ENCODE data around the gene CDCP2.
A peak's percentile ranks its signal among the peaks of the same experiment; 100 is the strongest.

Gene CDCP2

GRCh38 chr1:54152696-54153095 lies at the start of gene CDCP2:
CDCP2 (minus strand) TSS chr1:54153000; CDS start chr1:54152922, 78 bp downstream.
- DNase-seq (ENCODE audit: low read depth) = no peak

DNA sequence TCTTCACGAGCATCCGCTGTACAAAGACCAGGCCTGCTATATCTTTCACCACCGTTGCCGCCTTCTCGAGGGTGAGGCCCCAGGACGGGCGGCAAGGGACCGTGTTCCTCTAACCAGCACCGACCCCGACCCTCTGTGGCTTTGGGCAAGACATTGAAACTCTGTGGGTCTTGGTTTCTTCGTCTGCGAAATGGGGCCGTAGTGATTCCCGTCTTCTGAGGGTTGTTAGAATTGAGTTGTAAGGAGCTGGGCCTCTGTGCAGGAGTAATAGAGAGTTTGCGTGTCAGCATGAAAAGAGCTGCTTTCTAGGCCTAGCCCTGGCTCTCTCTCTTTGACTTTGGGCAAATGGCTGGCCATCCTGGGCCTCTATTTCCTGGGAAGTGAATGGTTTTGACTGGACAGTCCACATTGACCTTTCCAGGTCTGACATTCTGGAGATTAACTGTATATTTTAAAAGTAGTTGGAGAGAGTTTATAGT lies 47.8 kb upstream of the CDCP2 start:
- DNase-seq (ENCODE audit: low read depth) = no peak

DNA sequence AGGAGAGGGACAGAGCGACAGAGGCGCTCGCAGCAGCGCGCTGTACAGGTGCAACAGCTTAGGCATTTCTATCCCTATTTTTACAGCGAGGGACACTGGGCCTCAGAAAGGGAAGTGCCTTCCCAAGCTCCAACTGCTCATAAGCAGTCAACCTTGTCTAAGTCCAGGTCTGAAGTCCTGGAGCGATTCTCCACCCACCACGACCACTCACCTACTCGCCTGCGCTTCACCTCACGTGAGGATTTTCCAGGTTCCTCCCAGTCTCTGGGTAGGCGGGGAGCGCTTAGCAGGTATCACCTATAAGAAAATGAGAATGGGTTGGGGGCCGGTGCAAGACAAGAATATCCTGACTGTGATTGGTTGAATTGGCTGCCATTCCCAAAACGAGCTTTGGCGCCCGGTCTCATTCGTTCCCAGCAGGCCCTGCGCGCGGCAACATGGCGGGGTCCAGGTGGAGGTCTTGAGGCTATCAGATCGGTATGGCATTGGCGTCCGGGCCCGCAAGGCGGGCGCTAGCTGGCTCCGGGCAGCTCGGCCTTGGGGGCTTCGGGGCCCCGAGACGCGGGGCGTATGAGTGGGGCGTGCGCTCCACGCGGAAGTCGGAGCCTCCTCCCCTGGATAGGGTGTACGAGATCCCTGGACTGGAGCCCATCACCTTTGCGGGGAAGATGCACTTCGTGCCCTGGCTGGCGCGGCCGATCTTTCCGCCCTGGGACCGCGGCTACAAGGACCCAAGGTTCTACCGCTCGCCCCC lies 47.1 kb upstream of the CDCP2 start, which contains the start of the genes CYB5RL and MRPL37:
CYB5RL (minus strand) TSS at position 266 of the 754 bp plus-strand sequence. CDS start 4,414 bp downstream, outside the sequence.
MRPL37 (plus strand) TSS at position 403 of the 754 bp plus-strand sequence; CDS start at position 480, 77 bp downstream.
- DNase-seq (ENCODE audit: low read depth) = peak; percentile 84

DNA sequence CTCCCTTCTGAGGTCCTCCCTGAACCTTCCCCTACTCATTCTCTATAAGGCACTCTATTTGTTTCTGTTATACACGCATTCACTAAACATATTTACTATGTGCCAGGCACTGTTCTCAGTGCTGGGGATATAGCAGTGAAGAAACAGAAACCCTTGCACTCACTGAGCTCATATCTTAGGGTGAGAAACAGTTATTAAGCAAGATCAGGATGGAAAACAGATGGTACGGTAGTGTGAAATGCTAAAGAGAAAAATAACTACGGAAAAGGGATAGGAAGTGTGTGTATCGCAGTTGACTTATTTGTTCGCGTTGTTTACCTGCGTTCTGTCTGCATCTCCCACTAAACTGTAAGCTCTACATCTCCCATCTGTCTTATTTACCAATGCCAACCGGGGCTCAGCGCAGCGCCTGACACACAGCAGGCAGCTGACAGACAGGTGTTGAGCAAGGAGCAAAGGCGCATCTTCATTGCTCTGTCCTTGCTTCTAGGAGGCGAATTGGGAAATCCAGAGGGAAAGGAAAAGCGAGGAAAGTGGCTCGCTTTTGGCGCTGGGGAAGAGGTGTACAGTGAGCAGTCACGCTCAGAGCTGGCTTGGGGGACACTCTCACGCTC lies 46.5 kb upstream of the CDCP2 start:
- DNase-seq (ENCODE audit: low read depth) = no peak

DNA sequence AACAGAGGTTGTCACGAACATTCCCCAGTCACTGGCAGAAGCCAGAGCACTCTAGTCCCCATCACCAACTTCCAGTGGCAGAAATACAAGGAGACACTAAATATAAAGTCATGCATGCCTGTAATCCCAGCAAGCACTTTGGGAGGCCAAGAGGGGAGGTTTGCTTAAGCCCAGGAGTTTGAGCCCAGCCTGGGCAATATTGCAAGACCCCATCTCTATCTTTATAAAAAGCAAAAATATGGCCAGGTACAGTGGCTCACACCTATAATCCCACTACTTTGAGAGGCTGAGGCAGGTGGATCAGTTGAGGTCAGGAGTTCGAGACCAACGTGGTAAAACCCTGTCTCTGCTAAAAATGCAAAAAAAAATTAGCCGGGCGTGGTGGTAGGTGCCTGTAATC lies 40.7 kb upstream of the CDCP2 start:
- no peak for DNase-seq (ENCODE audit: low read depth)

GRCh38 chr1:54191525-54191924 lies 38.7 kb upstream of the CDCP2 start:
- no peak for DNase-seq (ENCODE audit: low read depth)

- DNase-seq (ENCODE audit: low read depth) = no peak
These were observed 37.7 kb upstream of the CDCP2 start for GRCh38 chr1:54190526-54190925.

GRCh38 chr1:54188291-54188690 lies 35.5 kb upstream of the CDCP2 start:
- no peak for DNase-seq (ENCODE audit: low read depth)

GRCh38 chr1:54186056-54186455 lies 33.3 kb upstream of the CDCP2 start:
- no peak for DNase-seq (ENCODE audit: low read depth)

- DNase-seq (ENCODE audit: low read depth) = no peak
These were observed 28.0 kb upstream of the CDCP2 start for GRCh38 chr1:54180701-54181360.

GRCh38 chr1:54178296-54179070 lies 25.7 kb upstream of the CDCP2 start:
- no peak for DNase-seq (ENCODE audit: low read depth)

DNA sequence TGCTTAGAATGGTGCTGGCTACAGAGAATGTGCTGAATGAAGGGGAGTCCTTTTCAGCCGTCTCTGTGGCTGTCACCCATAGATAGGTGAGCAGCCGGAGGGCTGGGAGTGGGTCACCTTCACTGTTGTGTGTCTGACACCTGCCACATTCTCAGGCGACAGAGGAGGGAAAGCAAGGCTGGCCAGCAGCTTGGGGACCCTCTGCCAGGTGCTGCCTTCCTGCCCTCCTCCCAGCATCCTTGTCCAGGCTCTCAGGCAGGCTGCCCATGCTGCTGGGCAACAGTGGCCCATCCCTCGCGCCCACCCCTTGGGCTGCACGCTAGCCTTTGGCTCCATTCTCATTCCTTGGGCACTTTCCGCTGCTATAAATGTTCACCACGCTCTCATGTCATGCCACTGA lies 24.9 kb upstream of the CDCP2 start:
- no peak for DNase-seq (ENCODE audit: low read depth)

GRCh38 chr1:54176621-54177327 lies 24.0 kb upstream of the CDCP2 start:
- no peak for DNase-seq (ENCODE audit: low read depth)

DNA sequence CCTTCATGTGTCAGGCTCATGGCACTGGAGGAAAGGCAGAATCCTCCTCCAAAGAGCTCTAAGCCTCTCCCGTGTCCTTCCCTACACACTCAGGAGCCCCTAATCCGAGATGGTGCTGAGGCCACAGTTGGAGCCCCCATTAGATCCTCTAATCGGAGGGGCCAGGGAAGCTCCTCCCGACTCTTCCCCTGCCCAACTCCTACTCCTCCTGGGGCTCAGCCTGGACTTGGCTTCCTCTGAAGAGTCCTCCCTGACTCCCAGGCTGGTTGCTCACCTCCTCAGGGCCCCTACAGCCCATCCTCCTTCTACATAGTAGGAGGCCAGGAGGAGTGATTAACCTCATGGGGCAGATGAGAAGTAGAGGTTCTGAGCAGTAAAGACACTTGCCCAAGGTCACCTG lies 21.3 kb upstream of the CDCP2 start:
- DNase-seq (ENCODE audit: low read depth) = no peak

DNA sequence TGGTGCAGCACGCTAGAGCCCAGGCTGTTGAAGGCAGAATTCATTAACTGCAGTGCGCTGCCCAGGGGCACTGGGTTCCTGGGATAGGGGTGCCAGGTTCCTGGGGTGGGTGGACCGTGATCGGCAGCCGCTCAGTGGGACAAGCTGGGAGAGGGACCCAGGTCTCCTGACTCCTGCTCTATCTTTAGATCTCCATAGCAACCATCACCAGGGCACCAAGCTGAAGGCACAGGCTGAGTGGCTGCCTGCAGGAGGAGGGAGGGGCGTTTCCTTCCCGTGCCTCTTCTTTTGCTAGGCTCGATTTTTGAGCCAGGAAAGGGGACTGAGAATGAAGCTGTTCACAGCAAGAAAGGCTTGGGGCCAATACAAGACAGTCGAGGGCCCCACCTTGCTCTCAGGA lies 20.9 kb upstream of the CDCP2 start:
- DNase-seq (ENCODE audit: low read depth) = no peak

DNA sequence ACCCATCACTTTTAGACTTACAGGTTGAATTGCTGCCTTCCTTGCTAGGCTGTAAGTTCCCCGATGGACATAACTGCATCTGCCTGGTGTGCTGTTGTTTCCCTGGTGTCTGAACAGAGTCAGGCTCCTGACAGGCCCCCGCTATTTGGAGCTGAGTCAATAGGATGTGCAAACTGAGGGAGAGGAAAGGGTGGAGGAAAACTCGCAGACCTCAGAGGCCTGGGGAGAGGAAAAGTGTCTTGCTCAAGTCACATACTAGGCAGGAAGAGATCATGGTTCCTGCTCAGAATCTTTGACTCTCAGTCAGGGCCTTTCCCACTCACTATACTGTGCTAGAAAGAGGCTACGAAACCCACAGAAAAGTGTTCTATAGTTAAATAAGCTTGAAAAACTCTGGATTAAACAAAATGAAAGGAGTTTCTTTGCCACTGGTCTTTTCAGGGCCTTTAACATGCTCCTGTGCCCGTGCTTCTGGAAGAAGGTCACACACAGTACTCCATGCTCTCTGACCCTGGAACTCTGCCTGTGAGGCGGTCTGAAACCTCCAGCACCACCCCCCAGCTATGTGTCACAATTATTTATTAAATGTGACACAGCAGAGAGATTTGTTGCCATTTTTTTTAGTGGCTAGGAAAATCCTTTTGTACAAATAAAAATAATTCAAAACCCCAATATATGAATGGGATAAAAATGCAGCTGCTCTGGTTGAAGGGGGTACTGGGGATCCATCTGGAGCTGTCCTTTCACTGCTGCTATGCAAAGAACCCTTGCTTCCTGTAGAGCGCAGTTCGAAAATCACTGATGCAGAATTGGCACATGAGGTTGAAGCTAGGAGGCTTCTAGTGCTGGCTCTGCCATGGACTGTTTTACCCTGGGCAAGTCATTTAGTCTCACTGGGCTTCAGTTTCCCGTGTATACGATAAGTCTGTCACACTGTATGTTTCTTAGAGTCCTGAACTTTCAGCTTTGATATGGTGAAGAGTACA lies 20.1 kb upstream of the CDCP2 start:
- no peak for DNase-seq (ENCODE audit: low read depth)

DNA sequence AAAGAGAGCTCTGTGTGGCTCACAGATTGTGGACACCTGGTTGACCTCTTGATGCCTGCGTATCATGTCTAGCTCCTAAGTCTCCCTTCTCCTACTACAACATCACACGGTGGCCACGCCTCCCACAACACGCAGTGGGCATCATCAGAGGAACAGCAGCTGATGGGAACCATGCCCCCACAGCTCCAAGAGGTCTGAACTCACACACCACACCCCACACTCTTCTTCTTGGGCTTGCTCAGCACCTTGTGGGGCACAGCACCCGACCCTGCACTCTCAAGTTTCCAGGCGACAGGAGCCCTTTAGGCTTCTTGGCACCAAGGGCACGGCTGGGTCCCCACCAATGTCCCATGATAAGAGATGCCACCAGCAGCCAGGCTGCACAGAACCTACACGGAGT lies 18.8 kb upstream of the CDCP2 start:
- DNase-seq (ENCODE audit: low read depth) = no peak

- DNase-seq (ENCODE audit: low read depth) = no peak
These were observed 18.2 kb upstream of the CDCP2 start for GRCh38 chr1:54171016-54171415.

- no peak for DNase-seq (ENCODE audit: low read depth)
These were observed 16.3 kb upstream of the CDCP2 start for GRCh38 chr1:54169068-54169467.

Measured in activated T-cell treated with anti-CD3 and anti-CD28 coated beads for 48 hours (primary cell).